22Rv1 (cell line): ENCODE measurements around the gene KRABD2.

Source experiments
- ZFX ChIP-seq: fragments of 450-650 bp; IDR thresholded peaks from 2 replicates; pipeline ENCODE4 v1.6.1; 2017; ENCODE audit warnings: antibody characterized with exemption, borderline replicate concordance
- TF ChIP-seq, protein P1 (sequence below): fragments of 450-650 bp; IDR thresholded peaks from 2 replicates; pipeline ENCODE4 v1.5.1; 2017; ENCODE audit warnings: mild to moderate bottlenecking

DNA sequence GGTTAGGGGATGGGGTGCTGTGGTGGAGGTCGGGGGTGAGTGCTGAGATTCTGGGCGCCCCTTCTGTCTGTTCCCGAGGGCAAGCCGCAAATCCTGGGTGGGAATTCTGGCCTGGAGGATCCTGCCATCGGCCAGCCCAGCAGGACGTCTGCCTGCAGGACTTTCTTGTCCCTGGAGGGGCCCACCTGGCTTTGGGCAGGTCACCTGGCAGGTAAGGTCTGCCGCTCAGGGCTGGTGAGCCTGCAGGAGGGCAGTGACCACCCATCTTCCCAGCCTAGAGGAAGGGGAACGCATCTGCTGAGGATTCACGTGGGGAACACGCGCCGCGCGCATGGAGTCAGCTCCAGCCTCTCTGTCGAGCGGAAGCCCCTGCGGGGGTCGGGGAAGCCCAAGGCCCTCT is 15.8 kb upstream of the KRABD2 start:
- TF ChIP-seq, protein P1, sequence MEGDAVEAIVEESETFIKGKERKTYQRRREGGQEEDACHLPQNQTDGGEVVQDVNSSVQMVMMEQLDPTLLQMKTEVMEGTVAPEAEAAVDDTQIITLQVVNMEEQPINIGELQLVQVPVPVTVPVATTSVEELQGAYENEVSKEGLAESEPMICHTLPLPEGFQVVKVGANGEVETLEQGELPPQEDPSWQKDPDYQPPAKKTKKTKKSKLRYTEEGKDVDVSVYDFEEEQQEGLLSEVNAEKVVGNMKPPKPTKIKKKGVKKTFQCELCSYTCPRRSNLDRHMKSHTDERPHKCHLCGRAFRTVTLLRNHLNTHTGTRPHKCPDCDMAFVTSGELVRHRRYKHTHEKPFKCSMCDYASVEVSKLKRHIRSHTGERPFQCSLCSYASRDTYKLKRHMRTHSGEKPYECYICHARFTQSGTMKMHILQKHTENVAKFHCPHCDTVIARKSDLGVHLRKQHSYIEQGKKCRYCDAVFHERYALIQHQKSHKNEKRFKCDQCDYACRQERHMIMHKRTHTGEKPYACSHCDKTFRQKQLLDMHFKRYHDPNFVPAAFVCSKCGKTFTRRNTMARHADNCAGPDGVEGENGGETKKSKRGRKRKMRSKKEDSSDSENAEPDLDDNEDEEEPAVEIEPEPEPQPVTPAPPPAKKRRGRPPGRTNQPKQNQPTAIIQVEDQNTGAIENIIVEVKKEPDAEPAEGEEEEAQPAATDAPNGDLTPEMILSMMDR: no peak
- no peak for TF ChIP-seq ZFX
